ENCODE measurements around the gene CNTRL.
"Not testable (repeated sequence)": the region's sequence is repeated elsewhere in the genome, so short reads cannot be mapped to it uniquely, and the experiment has no call there.

Gene CNTRL, protein sequence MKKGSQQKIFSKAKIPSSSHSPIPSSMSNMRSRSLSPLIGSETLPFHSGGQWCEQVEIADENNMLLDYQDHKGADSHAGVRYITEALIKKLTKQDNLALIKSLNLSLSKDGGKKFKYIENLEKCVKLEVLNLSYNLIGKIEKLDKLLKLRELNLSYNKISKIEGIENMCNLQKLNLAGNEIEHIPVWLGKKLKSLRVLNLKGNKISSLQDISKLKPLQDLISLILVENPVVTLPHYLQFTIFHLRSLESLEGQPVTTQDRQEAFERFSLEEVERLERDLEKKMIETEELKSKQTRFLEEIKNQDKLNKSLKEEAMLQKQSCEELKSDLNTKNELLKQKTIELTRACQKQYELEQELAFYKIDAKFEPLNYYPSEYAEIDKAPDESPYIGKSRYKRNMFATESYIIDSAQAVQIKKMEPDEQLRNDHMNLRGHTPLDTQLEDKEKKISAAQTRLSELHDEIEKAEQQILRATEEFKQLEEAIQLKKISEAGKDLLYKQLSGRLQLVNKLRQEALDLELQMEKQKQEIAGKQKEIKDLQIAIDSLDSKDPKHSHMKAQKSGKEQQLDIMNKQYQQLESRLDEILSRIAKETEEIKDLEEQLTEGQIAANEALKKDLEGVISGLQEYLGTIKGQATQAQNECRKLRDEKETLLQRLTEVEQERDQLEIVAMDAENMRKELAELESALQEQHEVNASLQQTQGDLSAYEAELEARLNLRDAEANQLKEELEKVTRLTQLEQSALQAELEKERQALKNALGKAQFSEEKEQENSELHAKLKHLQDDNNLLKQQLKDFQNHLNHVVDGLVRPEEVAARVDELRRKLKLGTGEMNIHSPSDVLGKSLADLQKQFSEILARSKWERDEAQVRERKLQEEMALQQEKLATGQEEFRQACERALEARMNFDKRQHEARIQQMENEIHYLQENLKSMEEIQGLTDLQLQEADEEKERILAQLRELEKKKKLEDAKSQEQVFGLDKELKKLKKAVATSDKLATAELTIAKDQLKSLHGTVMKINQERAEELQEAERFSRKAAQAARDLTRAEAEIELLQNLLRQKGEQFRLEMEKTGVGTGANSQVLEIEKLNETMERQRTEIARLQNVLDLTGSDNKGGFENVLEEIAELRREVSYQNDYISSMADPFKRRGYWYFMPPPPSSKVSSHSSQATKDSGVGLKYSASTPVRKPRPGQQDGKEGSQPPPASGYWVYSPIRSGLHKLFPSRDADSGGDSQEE (N-terminal part only)

DNA sequence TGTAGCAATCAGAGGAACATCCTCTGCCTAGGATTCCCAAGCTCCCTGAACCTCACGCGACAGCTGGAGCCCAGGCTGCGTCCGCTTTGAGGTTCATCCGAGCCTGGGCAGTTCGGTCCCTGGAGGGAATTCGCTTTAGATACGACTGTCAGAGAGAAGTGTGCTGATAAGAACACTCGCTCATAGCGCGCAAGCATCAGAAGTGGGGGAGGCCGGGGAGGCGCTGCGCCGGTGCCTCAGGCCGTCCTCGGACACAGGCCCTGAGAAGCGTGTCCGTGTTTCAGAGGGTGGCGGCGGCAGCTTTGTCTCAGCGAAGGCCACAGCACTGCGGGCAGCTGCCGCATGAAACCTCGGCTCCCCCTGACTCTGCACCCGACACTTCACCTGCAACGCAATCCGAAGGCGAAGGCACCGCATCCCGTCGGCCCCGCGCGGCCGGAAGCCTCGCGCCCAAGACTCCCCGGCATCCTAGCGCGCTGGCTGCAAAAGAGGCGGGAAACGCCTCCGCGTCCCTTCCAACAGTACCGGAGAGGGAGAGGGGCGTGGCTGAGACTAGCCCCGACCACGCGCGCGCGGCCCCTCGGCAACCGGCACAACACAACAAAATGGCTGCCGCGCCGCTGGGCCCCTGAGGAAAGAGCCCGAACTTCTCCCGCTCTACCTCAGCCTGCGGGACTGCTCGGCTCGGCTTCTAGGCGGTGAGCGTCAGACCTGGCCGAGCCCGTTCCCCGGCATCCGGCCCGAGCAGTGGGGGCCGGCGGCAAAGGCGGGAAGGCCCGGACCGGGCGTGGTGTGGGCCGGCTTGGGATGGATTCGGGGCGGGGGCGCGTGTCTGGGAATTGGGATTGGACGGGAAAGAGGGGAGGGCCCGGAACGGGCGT lies at the start of gene CNTRL:
Gene CNTRL, plus strand, starts transcription at position 586 of the 881 bp plus-strand sequence. CDS start 13,372 bp downstream, outside the sequence.
- DNase-seq (ENCODE audit: low spot score), result peak; percentile 86

DNA sequence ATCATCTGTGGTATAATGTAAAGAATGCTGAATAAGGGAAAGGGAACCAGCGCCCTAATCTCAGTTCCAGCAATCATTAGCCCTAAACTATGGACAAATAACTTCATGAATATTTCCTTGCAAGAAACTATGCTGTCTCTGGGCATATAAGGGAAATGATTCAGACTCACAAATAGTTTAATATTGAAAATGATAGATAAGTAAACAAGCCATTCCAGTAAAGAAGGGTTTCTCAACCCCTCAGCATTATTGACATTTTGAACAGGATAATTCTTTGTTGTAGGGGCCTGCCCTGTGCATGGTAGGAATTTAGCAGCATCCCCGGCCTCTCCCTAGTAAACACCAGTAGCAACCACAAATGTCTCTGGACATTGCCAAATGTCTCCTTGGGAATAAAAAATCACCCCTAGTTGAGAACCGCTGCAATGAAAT lies 48.5 kb upstream of the CNTRL start:
- DNase-seq (ENCODE audit: low spot score), result no peak

DNA sequence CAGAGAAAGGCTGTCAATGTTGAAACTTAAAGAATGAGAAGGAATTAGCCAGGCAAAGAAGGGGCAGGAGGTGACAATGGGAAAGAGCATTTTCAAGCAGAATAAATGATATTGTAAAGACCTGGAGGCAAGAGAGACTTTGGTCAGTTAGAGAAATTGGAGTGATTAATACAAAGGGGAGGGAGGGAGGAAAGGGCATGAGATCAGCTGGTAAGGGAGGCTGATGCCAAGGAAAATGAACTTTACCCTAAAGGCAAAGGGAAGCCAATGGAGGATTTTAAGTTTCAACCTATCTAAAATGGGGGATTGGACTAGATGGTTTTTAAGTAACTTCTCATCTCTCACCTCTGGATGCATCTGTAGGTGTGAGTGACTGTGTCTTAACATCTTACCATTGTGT lies 48.0 kb upstream of the CNTRL start:
- DNase-seq (ENCODE audit: low spot score), result no peak

DNA sequence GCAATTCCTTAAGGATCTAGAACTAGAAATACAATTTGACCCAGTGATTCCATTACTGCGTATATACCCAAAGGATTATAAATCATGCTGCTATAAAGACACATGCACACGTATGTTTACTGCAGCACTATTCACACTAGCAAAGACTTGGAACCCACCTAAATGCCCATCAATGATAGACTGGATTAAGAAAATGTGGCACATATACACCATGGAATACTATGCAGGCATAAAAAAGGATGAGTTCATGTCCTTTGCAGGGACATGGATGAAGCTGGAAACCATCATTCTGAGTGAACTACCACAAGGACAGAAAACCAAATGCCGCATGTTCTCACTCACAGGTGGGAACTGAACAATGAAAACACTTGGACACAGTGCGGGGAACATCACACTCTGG lies 46.5 kb upstream of the CNTRL start:
- not testable (repeated sequence) for DNase-seq (ENCODE audit: low spot score)

DNA sequence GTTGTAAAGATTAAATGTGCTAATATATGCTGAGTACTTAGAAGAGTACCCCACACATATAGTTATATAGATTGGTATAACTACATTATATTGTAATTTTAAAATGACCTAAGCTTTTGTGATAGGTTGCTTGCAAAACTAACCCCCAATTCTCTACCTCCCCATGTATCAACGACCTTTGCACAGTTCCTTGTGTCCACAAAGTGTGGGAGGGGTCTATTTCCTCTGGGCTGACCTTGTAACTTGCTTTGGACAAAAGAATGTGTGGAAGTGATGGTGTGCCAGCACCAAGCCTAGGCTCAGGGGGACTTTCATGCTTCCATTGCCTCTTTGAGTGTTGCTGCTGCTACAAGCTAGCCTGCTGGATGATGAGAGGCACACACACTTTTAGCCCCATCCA lies 45.3 kb upstream of the CNTRL start:
- no peak for DNase-seq (ENCODE audit: low spot score)

DNA sequence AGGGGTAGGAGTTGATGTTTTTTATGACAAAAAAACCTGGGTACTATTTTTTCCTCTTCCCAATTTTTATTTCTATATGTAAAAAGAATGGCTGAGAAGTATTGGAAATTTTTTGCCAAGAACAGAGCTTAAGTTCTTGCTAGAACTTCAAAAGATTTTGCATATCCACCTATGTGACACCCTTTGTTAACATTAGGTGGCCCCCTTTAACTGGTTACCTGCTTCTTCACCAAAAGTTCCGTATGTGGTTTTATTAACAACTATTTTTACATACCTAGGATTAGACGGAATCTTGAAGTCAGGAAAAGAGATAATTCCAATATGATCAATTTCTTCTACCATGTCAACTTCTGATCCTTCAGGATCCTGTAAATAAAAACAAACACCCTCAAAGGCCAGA lies 40.2 kb upstream of the CNTRL start:
- DNase-seq (ENCODE audit: low spot score), result no peak

DNA sequence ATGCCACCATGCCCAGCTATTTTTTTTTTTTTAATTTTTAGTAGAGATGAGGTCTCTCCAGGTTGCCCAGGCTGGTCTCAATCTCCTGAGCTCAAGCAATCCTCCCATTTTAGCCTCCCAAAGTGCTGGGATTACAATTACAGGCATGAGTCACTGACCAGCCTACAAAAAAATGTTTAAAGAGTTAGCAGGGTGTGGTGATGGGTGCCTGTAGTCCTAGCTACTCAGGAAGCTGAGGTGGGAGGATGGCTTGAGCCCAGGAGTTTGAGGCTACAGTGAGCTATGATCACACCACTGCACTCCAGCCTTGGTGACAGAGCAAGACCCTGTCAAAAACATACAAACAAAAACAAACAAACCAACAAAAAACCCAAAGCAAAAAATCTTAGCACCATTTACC lies 39.0 kb upstream of the CNTRL start:
- not testable (repeated sequence) for DNase-seq (ENCODE audit: low spot score)

DNA sequence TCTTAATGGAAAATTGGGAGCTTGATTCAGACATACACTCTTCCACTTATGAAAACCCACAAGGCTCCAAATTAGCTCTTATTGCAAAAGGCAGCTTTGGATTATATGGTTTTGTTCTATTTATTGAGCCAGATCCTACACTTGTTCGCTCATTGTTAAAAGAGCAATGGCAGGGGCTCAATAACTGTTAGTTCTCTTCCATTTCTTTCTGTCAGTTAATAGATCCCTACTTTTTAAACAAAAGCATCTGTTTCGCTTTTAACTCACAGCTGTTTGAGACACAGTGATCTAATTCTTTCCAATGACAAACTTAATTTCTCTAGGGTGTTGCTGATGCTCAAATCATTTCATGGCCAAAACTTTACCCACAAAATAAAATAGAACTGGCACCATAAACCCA lies 36.4 kb upstream of the CNTRL start:
- no peak for DNase-seq (ENCODE audit: low spot score)

DNA sequence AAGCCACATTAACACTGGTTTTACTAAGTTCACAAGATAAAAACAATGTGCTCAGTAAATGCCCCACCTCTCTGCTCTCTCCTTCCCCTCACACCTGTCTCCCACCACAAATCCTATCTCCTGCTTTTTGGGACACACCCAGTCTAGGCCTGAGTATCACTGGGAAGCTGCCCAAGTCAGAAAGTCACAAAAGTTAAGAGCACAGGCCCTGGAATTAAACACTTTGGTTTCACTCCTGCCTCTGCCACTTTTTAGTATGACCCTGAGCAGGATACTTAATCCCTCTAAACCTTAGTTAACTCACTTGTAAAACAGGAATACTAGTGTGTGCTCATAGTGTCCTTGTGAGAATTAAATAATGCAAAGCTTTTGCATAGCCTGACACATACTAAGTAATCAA lies 36.0 kb upstream of the CNTRL start:
- no peak for DNase-seq (ENCODE audit: low spot score)

DNA sequence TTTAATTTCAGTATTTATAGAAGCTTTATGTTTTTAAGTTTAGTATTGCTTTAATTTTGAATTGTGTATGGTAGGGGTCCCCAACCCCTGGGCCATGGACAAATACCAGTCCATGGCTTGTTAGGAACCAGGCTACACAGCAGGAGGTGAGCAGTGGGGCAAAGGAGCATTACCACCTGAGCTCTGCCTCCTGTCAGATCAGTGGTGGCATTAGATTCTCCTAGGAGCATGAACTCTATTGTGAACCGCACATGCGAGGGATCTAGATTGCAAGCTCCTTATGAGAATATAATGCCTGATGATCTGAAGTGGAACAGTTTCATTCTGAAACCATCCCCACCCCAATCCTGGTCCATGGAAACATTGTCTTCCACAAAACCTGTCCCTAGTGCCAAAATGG lies 26.6 kb upstream of the CNTRL start:
- DNase-seq (ENCODE audit: low spot score), result no peak

DNA sequence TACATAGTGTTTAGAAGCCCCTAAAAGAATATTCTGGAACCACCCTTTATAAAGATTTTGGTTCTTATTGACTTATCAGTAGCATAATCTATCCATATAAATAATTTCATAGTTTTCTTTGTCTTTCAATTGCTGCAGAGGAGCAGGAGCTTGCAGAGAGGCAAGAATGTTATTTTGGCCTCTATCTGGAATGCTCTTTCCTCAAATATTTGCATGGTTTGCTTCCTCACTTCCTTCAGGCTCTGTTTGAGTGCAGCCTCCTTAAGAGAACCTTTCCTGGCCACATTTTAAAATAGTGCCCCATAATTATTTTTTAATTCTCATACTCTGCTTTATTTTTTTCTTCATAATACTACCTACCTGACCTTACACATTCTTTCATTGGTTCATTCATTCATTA lies 26.1 kb upstream of the CNTRL start:
- DNase-seq (ENCODE audit: low spot score), result no peak

DNA sequence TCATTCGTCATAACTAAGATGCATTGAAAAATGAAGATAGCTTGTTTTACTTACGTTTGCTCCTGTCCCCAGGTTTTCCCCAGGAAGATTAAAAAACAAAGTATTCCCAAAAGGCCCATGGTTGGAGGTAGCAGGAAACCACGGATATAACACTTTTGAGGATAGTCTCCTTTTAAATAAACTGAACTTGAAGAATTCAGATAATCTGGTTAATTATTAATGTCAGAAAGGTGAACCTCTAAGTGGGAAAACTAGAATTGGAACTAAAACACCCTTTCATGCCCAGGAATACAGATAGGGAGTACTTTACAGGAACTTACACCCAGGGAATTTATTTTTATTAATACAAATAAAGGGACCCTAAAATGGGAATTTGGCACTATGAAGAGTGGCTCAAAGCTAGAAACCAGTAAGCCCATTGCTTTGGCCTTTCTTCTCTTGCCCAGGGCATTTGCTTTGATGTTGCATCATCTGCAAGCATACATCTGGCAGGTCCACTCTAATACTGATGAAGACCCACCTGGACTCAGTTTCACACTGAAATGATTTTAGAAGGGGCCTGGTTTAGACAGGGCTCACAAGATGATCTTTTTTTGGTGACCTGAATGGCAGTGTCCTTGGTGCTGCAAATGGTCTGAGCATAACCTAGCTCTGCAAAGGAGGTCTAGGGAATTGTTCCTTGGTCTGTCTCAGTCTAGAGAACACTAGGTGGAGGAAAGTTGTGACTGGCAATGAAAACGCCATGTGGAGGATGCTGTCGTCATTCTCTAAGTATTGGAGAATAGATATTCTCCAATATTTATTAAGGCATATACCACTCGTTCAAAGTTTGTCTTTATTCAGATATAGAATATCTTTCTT lies 24.4 kb upstream of the CNTRL start, which contains the start of gene C5:
Gene C5, minus strand, starts transcription at position 148 of the 861 bp plus-strand sequence. Its CDS starts 29 bp downstream, at position 119.
- DNase-seq (ENCODE audit: low spot score), result no peak

DNA sequence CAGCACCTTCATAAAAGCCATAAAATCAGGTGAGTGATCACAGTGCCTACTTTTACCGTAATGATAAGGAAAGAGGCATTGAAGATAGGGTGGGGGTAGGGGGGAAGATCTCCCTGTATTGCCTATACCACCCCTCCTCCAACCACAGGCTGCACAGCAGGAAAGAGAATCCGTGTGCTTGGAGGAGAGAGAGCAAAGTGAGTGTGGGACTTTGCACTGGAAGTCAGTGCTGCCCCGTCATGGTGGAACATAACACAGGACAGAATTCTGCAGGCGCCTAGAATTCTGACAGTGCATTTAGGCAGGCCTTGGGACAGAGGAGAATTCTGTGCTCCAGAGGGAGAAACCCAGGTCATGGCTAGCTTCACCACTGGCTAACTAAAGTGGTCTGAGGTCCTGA lies 21.2 kb upstream of the CNTRL start:
- DNase-seq (ENCODE audit: low spot score), result no peak

DNA sequence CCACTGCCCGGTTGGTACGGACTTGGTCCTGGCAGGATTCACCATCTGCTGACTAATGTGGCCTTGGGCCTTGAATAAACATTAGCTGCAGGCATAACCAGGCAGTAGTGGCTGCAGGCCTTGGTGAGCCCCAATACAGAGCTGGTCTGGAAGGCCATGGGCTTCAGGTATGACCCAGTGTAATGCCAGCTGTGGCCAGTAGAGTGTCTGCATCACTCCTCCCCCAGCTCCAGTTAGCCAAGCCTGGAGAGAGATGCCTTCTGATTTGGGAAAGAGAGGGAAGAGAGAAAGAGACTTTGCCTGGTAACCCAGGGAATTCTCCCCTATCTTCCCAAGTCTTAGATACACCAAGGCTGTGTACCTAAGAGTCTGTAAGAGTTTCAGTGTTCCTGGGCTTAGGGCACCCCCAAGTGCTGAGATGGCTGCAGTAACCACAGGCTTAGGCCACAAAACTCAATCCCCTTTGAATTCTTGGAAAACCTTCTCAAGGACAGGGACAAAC lies 19.1 kb upstream of the CNTRL start:
- DNase-seq (ENCODE audit: low spot score), result peak; percentile 55

DNA sequence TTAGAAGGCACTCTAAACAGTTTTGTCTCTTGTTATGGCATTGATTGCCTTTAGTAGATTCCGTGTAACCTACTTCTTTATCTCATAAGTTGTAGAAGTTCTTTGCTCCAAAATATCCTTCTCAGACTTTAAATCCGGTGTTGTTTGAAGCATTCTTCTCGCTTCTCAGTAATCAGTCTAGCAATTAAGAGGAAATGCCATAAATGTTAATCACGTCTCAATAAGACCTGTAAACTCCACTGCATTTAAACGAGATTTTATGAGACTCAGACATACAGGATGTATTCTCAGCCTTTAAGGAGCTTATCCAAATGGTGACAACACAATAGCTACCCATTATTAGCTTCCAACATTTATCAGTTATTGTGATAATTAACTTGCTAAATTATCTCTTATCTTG lies 16.9 kb upstream of the CNTRL start:
- no peak for DNase-seq (ENCODE audit: low spot score)

DNA sequence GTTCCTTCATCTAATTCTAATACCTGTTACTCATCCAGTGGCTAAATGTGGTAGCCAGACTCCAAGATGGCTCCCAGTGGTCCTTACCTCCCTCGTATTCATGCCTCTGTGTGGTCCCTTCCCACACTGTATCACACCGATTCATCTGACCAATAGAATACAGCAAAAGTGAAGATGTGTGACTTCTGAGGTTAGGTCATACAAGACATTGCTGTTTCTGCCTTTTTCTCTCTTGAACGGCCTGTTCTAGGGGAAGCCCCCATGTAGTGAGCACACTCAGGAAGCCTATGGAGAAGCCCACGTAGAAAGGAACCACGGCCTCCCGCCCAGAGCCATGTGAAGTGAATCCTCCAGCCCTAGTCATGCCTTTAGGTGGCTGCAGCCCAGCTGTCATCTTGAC lies 15.2 kb upstream of the CNTRL start:
- DNase-seq (ENCODE audit: low spot score), result no peak

DNA sequence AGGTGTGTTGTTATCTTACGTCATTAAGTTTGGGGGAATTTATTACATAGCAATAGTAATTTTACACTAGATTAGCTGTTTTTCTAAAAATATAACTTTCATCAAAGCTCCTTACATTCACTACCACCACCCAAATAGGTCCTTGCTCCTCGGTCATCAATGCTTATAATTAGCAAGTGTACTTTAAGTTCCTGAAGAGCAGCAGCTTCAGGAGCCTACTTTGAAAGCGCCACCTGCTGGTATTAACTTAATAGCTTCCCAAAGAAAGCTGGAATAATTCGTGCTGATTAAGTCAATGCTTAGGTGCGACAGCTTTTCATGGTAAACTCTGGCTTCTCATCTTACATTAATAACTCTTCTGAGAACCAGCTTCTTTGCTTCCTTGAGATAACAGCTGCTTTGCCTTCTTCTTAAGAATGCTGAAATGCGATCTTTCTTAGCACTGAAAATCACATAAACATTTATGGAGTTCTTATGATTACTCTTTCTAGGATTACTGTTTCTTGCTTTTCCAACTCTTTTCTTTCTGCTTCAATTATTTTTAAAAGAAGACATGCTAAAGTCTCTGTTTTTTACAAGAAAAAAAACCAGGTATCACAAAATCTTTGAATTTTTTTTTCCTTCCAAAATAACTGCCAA lies 14.6 kb upstream of the CNTRL start:
- peak; percentile 76 for DNase-seq (ENCODE audit: low spot score)

DNA sequence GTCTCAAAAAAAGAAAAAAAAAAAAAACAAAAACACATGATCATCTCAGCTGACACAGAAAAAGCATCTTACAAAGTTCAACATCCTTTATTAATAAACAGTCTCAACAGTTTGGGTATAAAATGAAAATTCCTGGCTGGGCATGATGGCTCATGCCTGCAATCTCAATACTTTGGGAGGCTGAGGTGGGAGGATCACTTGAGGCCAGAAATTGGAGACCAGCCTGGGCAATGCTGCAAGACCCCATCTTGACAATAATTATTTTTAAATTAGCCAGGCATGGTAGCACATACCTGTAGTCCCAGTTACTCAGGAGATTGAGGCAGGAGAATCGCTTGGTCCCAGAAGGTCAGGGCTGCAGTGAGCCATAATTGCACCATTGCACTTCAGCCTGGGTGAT lies 7.9 kb upstream of the CNTRL start:
- DNase-seq (ENCODE audit: low spot score), result no peak

DNA sequence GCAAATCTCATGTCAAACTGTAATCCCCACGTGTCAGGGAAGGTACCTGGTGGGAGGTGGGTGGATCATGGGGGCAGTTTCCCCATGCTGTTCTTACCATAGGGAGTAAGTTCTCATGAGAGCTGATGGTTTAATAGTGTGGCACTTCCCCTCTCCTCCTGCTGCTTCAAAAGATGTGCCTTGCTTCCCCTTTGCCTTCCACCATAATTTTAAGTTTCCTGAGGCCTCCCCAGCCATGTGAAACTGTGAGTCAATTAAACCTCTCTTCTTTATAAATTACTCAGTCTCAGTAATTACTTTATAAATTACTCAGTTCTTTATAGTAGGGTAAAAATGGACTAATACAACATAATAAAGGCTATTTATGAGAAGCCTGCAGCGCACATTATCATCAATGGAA lies 7.1 kb upstream of the CNTRL start:
- DNase-seq (ENCODE audit: low spot score), result no peak

DNA sequence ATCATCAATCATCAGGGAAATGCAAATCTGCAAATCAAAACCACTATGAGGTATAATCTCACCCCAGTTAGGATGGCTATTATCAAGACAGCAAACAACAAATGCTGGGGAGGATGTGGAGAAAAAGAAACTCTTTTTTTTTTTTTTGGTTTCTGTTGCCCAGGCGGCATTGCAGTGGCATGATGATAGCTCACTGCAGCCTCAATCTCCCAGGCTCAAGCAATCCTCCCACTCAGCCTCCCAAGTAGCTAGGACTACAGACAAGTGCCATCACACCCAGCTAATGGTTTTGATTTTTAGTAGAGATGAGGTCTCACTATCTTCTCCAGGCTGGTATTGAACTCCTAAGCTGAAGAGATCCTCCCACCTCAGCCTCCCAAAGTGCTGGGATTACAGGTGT lies 5.4 kb upstream of the CNTRL start:
- no peak for DNase-seq (ENCODE audit: low spot score)

Data from cerebellar cortex (tissue), 1 donor.